ENCODE measurements around the gene CDC5L. TPM values are rescaled to one million over a fixed set of nuclear protein-coding genes. Genes with fewer than 3 reads are reported as not detected.

CDC5L gene
- total RNA-seq, 1 donor from 2014 or later = 18.2 TPM

GRCh38 chr6:44431118-44431725 lies 43.7 kb downstream of the CDC5L start:
- Mint-ChIP-seq H3K9me3 (ENCODE audit: unreplicated experiment) (no peaks in the 10 kb centered on the region), H3K4me1 (ENCODE audit: low read depth, unreplicated experiment) (peaks cover 33% of the 10 kb centered on the region), H3K36me3 (ENCODE audit: low read depth, unreplicated experiment) (peaks cover 3% of the 10 kb centered on the region), H3K27me3 (ENCODE audit: low read depth, unreplicated experiment) (no peaks in the 10 kb centered on the region), H3K4me3 (ENCODE audit: unreplicated experiment) (no peak overlapping the region), H3K27ac (ENCODE audit: unreplicated experiment) (peak overlapping the region; percentile 96)
- no peak overlapping the region for H3K4me2 ChIP-seq (ENCODE audit: low read length)
- DNase-seq (ENCODE audit: low read depth) = peak; percentile 37
- H3K36me3 ChIP-seq (ENCODE audit: insufficient read depth, low read length) = no peaks in the 10 kb centered on the region
- no peaks in the 10 kb centered on the region for H3K4me1 ChIP-seq (ENCODE audit: insufficient read depth, low read length)
- no peak overlapping the region for H2AFZ ChIP-seq (ENCODE audit: low read depth, low read length)
- H4K20me1 ChIP-seq (ENCODE audit: insufficient read depth, low read length) = peaks cover 4% of the 10 kb centered on the region
- H3K9me3 ChIP-seq (ENCODE audit: insufficient read depth, low read depth, low read length) = no peaks in the 10 kb centered on the region
- no peaks in the 10 kb centered on the region for H3K27me3 ChIP-seq (ENCODE audit: insufficient read depth, low read length)
- peaks cover 9% of the 10 kb centered on the region for H3K79me2 ChIP-seq (ENCODE audit: insufficient read depth, low read length)
- peak; percentile 64 for FAIRE-seq
- H3K9ac ChIP-seq (ENCODE audit: low read length) = no peak overlapping the region
- TF ChIP-seq EZH2 (IDR thresholded peaks at IDR 0.05; ENCODE audit: insufficient read depth, low read length) (no peak), CTCF (IDR thresholded peaks at IDR 0.05; ENCODE audit: insufficient read depth, low read depth, low read length) (peak; percentile 82)
- H3K4me3 ChIP-seq (ENCODE audit: insufficient read depth, low read depth, low read length) = no peak overlapping the region
- no peak overlapping the region for H3K27ac ChIP-seq (ENCODE audit: low read depth, low read length)

GRCh38 chr6:44432227-44432626 lies 44.7 kb downstream of the CDC5L start:
- FAIRE-seq = no peak
- Mint-ChIP-seq H3K4me3 (ENCODE audit: unreplicated experiment) (no peak overlapping the region), H3K4me1 (ENCODE audit: low read depth, unreplicated experiment) (peaks cover 33% of the 10 kb centered on the region), H3K27ac (ENCODE audit: unreplicated experiment) (no peak overlapping the region), H3K27me3 (ENCODE audit: low read depth, unreplicated experiment) (no peaks in the 10 kb centered on the region), H3K36me3 (ENCODE audit: low read depth, unreplicated experiment) (peaks cover 3% of the 10 kb centered on the region), H3K9me3 (ENCODE audit: unreplicated experiment) (no peaks in the 10 kb centered on the region)
- H3K9ac ChIP-seq (ENCODE audit: low read length) = no peak overlapping the region
- peaks cover 12% of the 10 kb centered on the region for H3K79me2 ChIP-seq (ENCODE audit: insufficient read depth, low read length)
- no peak overlapping the region for H3K4me3 ChIP-seq (ENCODE audit: insufficient read depth, low read depth, low read length)
- H3K4me1 ChIP-seq (ENCODE audit: insufficient read depth, low read length) = no peaks in the 10 kb centered on the region
- H3K27me3 ChIP-seq (ENCODE audit: insufficient read depth, low read length) = no peaks in the 10 kb centered on the region
- H3K27ac ChIP-seq (ENCODE audit: low read depth, low read length) = no peak overlapping the region
- no peak overlapping the region for H3K4me2 ChIP-seq (ENCODE audit: low read length)
- no peak overlapping the region for H2AFZ ChIP-seq (ENCODE audit: low read depth, low read length)
- no peak for TF ChIP-seq CTCF (IDR thresholded peaks at IDR 0.05; ENCODE audit: insufficient read depth, low read depth, low read length)
- no peak for TF ChIP-seq EZH2 (IDR thresholded peaks at IDR 0.05; ENCODE audit: insufficient read depth, low read length)
- no peak for DNase-seq (ENCODE audit: low read depth)
- H4K20me1 ChIP-seq (ENCODE audit: insufficient read depth, low read length) = peaks cover 7% of the 10 kb centered on the region
- H3K9me3 ChIP-seq (ENCODE audit: insufficient read depth, low read depth, low read length) = no peaks in the 10 kb centered on the region
- H3K36me3 ChIP-seq (ENCODE audit: insufficient read depth, low read length) = no peaks in the 10 kb centered on the region

- no peak for DNase-seq (ENCODE audit: low read depth)
- Histone ChIP-seq H3K4me2 (ENCODE audit: low read length) (no peak overlapping the region), H3K79me2 (ENCODE audit: insufficient read depth, low read length) (peaks cover 12% of the 10 kb centered on the region), H3K27ac (ENCODE audit: low read depth, low read length) (no peak overlapping the region), H3K4me3 (ENCODE audit: insufficient read depth, low read depth, low read length) (no peak overlapping the region), H3K9me3 (ENCODE audit: insufficient read depth, low read depth, low read length) (no peaks in the 10 kb centered on the region), H3K36me3 (ENCODE audit: insufficient read depth, low read length) (no peaks in the 10 kb centered on the region), H3K27me3 (ENCODE audit: insufficient read depth, low read length) (no peaks in the 10 kb centered on the region), H2AFZ (ENCODE audit: low read depth, low read length) (no peak overlapping the region), H4K20me1 (ENCODE audit: insufficient read depth, low read length) (peaks cover 7% of the 10 kb centered on the region), H3K9ac (ENCODE audit: low read length) (no peak overlapping the region), H3K4me1 (ENCODE audit: insufficient read depth, low read length) (no peaks in the 10 kb centered on the region)
- FAIRE-seq = no peak
- Mint-ChIP-seq H3K9me3 (ENCODE audit: unreplicated experiment) (no peaks in the 10 kb centered on the region), H3K4me1 (ENCODE audit: low read depth, unreplicated experiment) (peaks cover 33% of the 10 kb centered on the region), H3K27me3 (ENCODE audit: low read depth, unreplicated experiment) (no peaks in the 10 kb centered on the region), H3K36me3 (ENCODE audit: low read depth, unreplicated experiment) (peaks cover 3% of the 10 kb centered on the region), H3K27ac (ENCODE audit: unreplicated experiment) (no peak overlapping the region), H3K4me3 (ENCODE audit: unreplicated experiment) (no peak overlapping the region)
- TF ChIP-seq CTCF (IDR thresholded peaks at IDR 0.05; ENCODE audit: insufficient read depth, low read depth, low read length) = no peak
Measured at GRCh38 chr6:44432726-44433125, 45.2 kb downstream of the CDC5L start.
